Lung (tissue), 12 donors: Measurements from ENCODE around the gene OSBPL2. TPM values are rescaled to one million over a fixed set of nuclear protein-coding genes. Genes with fewer than 3 reads are reported as not detected.

Experiments used
- ATAC-seq: fragments of 200-7000 bp; cut with Tn5 transposase; one replicate; pipeline ENCODE4 v1.9.1; 2020; ENCODE audit warnings: moderate number of reproducible peaks; ENCODE audit not compliant: insufficient read depth, low FRiP score
- DNase-seq, 3 donors: peaks; one replicate each; pipeline ENCODE4 v3.0.0-alpha.2; 2013 to 2017
- H3K27ac ChIP-seq, 2 donors: one replicate each; pipeline ENCODE4 v1.5.1; 2013; ENCODE audit warnings: mild to moderate bottlenecking in 2 of 2, moderate library complexity in 2 of 2, control low read depth in 1 of 2, inconsistent platforms in 1 of 2, low read depth in 1 of 2, low read length in 1 of 2
- H3K27me3 ChIP-seq, 3 donors: one replicate each; pipeline ENCODE4 v1.5.1; 2013; ENCODE audit warnings: low read length in 2 of 3; ENCODE audit not compliant: control insufficient read depth in 3 of 3, insufficient read depth in 3 of 3
- H3K36me3 ChIP-seq, 4 donors: one replicate each; pipeline ENCODE4 v1.5.1; 2013; ENCODE audit warnings: low read length in 4 of 4, mild to moderate bottlenecking in 1 of 4, moderate library complexity in 1 of 4; ENCODE audit not compliant: control insufficient read depth in 4 of 4, insufficient read depth in 4 of 4
- H3K4me1 ChIP-seq, 5 donors: one replicate each; pipeline ENCODE4 v1.5.1; 2013; ENCODE audit warnings: low read length in 5 of 5, mild to moderate bottlenecking in 2 of 5, moderate library complexity in 1 of 5; ENCODE audit not compliant: control insufficient read depth in 5 of 5, insufficient read depth in 5 of 5
- H3K4me3 ChIP-seq: one replicate; pipeline ENCODE4 v1.5.1; 2013; ENCODE audit warnings: mild to moderate bottlenecking, control low read depth, moderate library complexity
- H3K9ac ChIP-seq, 2 donors: one replicate each; pipeline ENCODE4 v1.5.1; 2013; ENCODE audit warnings: low read length in 2 of 2, control low read depth in 1 of 2; ENCODE audit not compliant: insufficient read depth in 1 of 2
- H3K9me3 ChIP-seq, 4 donors: one replicate each; pipeline ENCODE4 v1.5.1; 2013; ENCODE audit warnings: low read length in 3 of 4, mild to moderate bottlenecking in 1 of 4, moderate library complexity in 1 of 4; ENCODE audit not compliant: control insufficient read depth in 4 of 4, insufficient read depth in 3 of 4
- WGBS, 2 donors: extraction: QIAGEN DNeasy Blood & Tissue Kit; methylation state at CpG; one replicate each; pipeline ENCODE4 v1.1.7; 2013; 5-methylcytosine and 5-hydroxymethylcytosine counted together
- polyA plus RNA-seq, 2 donors: library from polyadenylated mRNA; stranded (reverse); fragments of 200-250 nt; gene quantifications; one replicate each; pipeline ENCODE4 v1.2.1, GENCODE V29; 2013
- total RNA-seq, 2 donors: library from RNA; depleted of rRNA in 1 of 2; stranded (reverse); fragments of >200 nt in 1 of 2; gene quantifications; one replicate each; pipeline ENCODE4 v1.2.1, GENCODE V29; 2014 to 2021
- TF ChIP-seq, protein P1 (sequence below): IDR thresholded peaks from 2 replicates; pipeline ENCODE4 v1.5.1; 2012; ENCODE audit warnings: mild to moderate bottlenecking; ENCODE audit errors: control extremely low read depth, extremely low read depth
- donor health status: control.
- donor health status: control.
- donor health status: Bipolar disorder and iron deficiency.
- donor health status: healthy.
- donor health status: DM: yes; HTN: yes; CAD: no.

Gene OSBPL2
- total and polyA plus RNA-seq, 4 donors, result 13.2 to 48.0 (median 27.7) TPM

DNA sequence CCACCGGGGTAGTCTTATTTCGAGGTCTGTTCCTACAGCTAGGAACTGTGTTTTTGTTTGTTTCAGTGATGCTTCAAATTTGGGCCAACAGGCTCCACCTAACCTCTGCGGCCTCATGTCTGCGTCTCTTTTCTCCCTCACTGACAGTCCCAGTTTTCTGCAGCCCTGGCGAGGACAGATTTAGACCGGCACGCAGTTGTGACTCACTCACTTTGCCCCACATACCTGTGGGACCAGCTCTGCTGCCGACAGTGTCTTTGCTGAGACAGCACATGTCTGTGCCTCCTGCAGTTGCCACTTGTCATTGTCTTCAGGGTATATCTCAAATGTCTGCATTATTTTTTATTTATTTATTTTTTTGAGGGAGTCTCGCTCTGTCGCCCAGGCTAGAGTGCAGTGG lies 29.2 kb downstream of the OSBPL2 start:
- Histone ChIP-seq H3K9ac (no peak overlapping the region), H3K4me3 (no peak overlapping the region), H3K9me3 (peaks cover 0 to 4% (median 0%) of the 10 kb centered on the region in 4 donors), H3K4me1 (peaks cover 0 to 2% (median 0%) of the 10 kb centered on the region in 5 donors), H3K27ac (no peak overlapping the region), H3K27me3 (no peaks in the 10 kb centered on the region), H3K36me3 (peaks cover 6 to 45% (median 21%) of the 10 kb centered on the region in 4 donors)
- TF ChIP-seq, protein P1, sequence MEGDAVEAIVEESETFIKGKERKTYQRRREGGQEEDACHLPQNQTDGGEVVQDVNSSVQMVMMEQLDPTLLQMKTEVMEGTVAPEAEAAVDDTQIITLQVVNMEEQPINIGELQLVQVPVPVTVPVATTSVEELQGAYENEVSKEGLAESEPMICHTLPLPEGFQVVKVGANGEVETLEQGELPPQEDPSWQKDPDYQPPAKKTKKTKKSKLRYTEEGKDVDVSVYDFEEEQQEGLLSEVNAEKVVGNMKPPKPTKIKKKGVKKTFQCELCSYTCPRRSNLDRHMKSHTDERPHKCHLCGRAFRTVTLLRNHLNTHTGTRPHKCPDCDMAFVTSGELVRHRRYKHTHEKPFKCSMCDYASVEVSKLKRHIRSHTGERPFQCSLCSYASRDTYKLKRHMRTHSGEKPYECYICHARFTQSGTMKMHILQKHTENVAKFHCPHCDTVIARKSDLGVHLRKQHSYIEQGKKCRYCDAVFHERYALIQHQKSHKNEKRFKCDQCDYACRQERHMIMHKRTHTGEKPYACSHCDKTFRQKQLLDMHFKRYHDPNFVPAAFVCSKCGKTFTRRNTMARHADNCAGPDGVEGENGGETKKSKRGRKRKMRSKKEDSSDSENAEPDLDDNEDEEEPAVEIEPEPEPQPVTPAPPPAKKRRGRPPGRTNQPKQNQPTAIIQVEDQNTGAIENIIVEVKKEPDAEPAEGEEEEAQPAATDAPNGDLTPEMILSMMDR, result no peak
- DNase-seq (no peak), ATAC-seq (no peak)
- 88 to 90% methylated on average over 10 of the region's 10 CpGs for WGBS, 2 donors

DNA sequence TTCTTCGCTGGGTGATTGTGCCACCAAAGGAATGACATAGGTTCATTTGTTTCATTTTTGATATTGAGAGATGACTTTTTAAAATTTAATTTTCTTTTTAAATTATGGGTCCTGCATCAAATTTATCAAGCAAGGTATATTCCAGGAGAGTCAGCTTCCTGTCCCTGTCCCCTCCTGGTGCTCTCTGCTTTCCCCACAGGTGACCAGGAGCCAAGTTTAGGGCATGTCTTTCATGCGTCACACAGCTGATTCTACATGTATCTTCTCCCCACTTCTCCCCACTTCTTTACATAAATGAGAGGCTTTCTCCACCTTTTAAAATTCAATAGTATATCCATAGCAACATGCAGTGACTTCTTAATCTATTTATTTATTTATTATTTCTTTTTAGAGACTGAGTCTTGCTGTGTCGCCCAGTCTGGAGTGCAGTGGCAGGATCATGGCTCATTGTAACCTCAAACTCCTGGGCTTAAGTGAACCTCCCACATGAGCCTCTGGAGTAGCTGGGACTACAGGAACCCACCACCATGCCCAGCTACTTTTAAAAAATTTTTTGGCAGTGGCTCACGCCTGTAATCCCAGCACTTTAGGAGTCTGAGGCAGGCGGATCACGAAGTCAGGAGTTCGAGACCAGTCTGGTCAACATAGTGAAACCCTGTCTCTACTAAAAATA lies 30.0 kb downstream of the OSBPL2 start:
- H3K4me1 ChIP-seq, result peaks cover 0 to 2% (median 0%) of the 10 kb centered on the region in 5 donors
- no peak for ATAC-seq
- WGBS, 2 donors, result 82 to 84% methylated on average over 7 of the region's 7 CpGs

DNA sequence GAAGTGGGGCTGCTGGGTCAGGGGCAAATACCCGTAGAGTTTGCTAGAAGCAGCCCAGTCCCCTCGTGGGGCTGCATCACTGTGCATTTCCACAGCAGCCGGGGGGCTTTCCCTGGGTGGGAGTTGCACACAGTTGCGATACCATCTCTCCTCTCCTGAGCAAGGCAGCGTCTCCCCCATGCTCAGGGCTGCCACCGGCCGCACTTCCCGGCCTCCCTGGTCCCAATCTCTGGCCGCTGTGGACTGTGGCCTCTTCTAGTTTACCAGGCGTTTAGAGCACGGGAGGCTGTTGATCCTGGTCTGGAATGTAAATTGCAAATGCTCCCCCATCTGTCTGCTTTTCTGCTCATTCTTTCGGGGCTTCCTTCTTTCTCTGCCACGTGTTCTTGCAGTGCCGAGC lies 31.1 kb downstream of the OSBPL2 start:
- Histone ChIP-seq H3K36me3 (peaks cover 11 to 45% (median 21%) of the 10 kb centered on the region in 4 donors), H3K9me3 (peaks cover 0 to 4% (median 0%) of the 10 kb centered on the region in 4 donors), H3K9ac (no peak overlapping the region), H3K4me3 (no peak overlapping the region), H3K27me3 (no peaks in the 10 kb centered on the region), H3K27ac (no peak overlapping the region), H3K4me1 (peaks cover 0 to 2% (median 0%) of the 10 kb centered on the region in 5 donors)
- TF ChIP-seq, protein P1, result no peak
- 88% methylated on average over 14 of the region's 14 CpGs for WGBS, 2 donors
- DNase-seq (no peak), ATAC-seq (no peak)

More for the DNA sequence above, 30.0 kb downstream of the OSBPL2 start:
- H3K27me3 ChIP-seq, result no peaks in the 10 kb centered on the region
- TF ChIP-seq, protein P1, result no peak
- no peak for DNase-seq
- peaks cover 10 to 43% (median 25%) of the 10 kb centered on the region in 4 donors for H3K36me3 ChIP-seq
- no peak overlapping the region for H3K9ac ChIP-seq
- H3K9me3 ChIP-seq, result peaks cover 0 to 4% (median 0%) of the 10 kb centered on the region in 4 donors
- no peak overlapping the region for H3K27ac ChIP-seq
- no peak overlapping the region for H3K4me3 ChIP-seq
